ENCODE results near the gene PPP1R13B.

Gene PPP1R13B

DNA sequence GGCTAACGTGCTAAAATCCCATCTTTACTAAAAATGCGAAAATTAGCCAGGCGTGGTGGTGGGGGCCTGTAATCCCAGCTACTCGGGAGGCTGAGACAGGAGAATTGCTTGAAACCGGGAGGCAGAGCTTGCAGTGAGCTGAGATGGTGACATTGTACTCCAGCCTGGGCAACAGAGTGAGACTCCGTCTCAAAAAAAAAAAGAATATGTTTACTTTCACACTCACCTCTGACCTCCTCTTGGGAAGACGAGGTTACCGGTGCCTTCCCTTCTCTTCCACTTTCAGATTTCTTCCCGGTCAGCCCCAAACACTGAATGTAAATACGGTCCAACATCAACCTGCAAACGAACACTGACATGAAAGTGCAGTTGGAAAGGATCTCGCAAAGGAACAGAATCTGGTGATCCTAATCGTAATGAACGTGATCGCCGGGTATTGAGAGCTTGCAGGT is 31.8 kb upstream of the PPP1R13B start:
- Histone ChIP-seq H3K27ac (ENCODE audit: low read depth, low read length, poor library complexity, severe bottlenecking) (no peak overlapping the region), H3K4me1 (ENCODE audit: insufficient read depth, low read length, severe bottlenecking) (peaks cover 6% of the 10 kb centered on the region), H3K9ac (ENCODE audit: low read length) (no peak overlapping the region), H3K9me2 (ENCODE audit: low read depth, low read length) (no peaks in the 10 kb centered on the region), H3K4me2 (ENCODE audit: low read length) (no peak overlapping the region), H3K27me3 (ENCODE audit: insufficient read depth, low read length) (peaks cover 10% of the 10 kb centered on the region), H4K20me1 (ENCODE audit: insufficient read depth, low read length) (no peaks in the 10 kb centered on the region), H2AFZ (ENCODE audit: low read length) (no peak overlapping the region), H3K36me3 (ENCODE audit: insufficient read depth, low read length) (no peaks in the 10 kb centered on the region), H3K9me3 (ENCODE audit: low read length) (no peaks in the 10 kb centered on the region), H3K79me2 (ENCODE audit: insufficient read depth, low read length) (no peaks in the 10 kb centered on the region), H3K4me3 (ENCODE audit: low read depth, low read length, poor library complexity, severe bottlenecking) (no peak overlapping the region), H3F3A (ENCODE audit: insufficient read depth, low read length) (no peaks in the 10 kb centered on the region)
- TF ChIP-seq, protein P1, sequence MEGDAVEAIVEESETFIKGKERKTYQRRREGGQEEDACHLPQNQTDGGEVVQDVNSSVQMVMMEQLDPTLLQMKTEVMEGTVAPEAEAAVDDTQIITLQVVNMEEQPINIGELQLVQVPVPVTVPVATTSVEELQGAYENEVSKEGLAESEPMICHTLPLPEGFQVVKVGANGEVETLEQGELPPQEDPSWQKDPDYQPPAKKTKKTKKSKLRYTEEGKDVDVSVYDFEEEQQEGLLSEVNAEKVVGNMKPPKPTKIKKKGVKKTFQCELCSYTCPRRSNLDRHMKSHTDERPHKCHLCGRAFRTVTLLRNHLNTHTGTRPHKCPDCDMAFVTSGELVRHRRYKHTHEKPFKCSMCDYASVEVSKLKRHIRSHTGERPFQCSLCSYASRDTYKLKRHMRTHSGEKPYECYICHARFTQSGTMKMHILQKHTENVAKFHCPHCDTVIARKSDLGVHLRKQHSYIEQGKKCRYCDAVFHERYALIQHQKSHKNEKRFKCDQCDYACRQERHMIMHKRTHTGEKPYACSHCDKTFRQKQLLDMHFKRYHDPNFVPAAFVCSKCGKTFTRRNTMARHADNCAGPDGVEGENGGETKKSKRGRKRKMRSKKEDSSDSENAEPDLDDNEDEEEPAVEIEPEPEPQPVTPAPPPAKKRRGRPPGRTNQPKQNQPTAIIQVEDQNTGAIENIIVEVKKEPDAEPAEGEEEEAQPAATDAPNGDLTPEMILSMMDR (IDR thresholded peaks at IDR 0.05; ENCODE audit: low read length), result no peak
- no peak for TF ChIP-seq EZH2 (IDR thresholded peaks at IDR 0.05; ENCODE audit: borderline replicate concordance, low read length)

DNA sequence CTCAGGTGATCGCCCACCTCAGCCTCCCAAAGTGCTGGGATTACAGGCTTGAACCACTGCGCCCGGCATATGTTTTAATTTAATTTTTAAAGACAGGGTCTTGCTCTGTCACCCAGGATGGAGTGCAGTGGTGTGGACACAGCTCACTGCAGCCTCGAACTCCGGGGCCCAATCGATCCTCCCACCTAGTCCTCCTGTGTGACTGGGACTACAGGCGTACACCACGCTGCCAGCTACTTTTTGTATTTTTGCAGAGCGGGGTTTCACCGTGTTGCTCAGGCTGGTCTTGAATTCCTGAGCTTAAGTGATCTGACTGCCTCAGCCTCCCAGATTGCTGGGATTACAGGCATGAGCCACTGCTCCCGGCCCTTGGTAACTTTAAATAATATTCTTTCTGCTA is 30.8 kb upstream of the PPP1R13B start:
- Histone ChIP-seq H3K27me3 (ENCODE audit: insufficient read depth, low read length) (peaks cover 10% of the 10 kb centered on the region), H3K9me3 (ENCODE audit: low read length) (no peaks in the 10 kb centered on the region), H3K79me2 (ENCODE audit: insufficient read depth, low read length) (no peaks in the 10 kb centered on the region), H3K36me3 (ENCODE audit: insufficient read depth, low read length) (no peaks in the 10 kb centered on the region), H3K4me1 (ENCODE audit: insufficient read depth, low read length, severe bottlenecking) (peaks cover 6% of the 10 kb centered on the region), H3K9me2 (ENCODE audit: low read depth, low read length) (no peaks in the 10 kb centered on the region), H4K20me1 (ENCODE audit: insufficient read depth, low read length) (no peaks in the 10 kb centered on the region), H3K4me2 (ENCODE audit: low read length) (no peak overlapping the region), H2AFZ (ENCODE audit: low read length) (no peak overlapping the region), H3K27ac (ENCODE audit: low read depth, low read length, poor library complexity, severe bottlenecking) (no peak overlapping the region), H3K4me3 (ENCODE audit: low read depth, low read length, poor library complexity, severe bottlenecking) (no peak overlapping the region), H3F3A (ENCODE audit: insufficient read depth, low read length) (no peaks in the 10 kb centered on the region), H3K9ac (ENCODE audit: low read length) (no peak overlapping the region)
- no peak for TF ChIP-seq EZH2 (IDR thresholded peaks at IDR 0.05; ENCODE audit: borderline replicate concordance, low read length)
- TF ChIP-seq, protein P1 (IDR thresholded peaks at IDR 0.05; ENCODE audit: low read length), result no peak

DNA sequence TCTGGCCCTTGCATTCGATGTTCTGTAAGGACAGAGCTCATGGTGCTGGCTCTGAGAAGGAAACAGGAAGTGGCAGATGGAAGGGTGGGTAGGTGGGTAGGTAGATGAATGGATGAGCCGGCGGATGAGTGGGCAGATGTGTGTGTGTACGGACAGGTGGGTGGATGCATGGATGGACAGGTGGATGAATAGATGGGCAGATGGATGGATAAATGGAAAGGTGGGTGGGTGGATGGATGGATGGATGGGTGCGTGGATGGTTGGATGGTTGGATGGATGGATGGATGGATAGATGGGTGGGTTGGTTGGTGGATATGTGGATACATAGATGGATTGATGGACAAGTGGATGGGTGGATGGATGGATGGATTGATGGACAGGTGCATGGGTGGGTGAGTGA is 27.6 kb upstream of the PPP1R13B start:
- no peaks in the 10 kb centered on the region for H3K9me2 ChIP-seq (ENCODE audit: low read depth, low read length)
- no peaks in the 10 kb centered on the region for H4K20me1 ChIP-seq (ENCODE audit: insufficient read depth, low read length)
- peaks cover 16% of the 10 kb centered on the region for H3K4me1 ChIP-seq (ENCODE audit: insufficient read depth, low read length, severe bottlenecking)
- TF ChIP-seq EZH2 (IDR thresholded peaks at IDR 0.05; ENCODE audit: borderline replicate concordance, low read length), result no peak
- TF ChIP-seq, protein P1 (IDR thresholded peaks at IDR 0.05; ENCODE audit: low read length), result no peak
- no peaks in the 10 kb centered on the region; the same call in 1 of the 2 replicates for H3F3A ChIP-seq (ENCODE audit: insufficient read depth, low read length)
- no peaks in the 10 kb centered on the region for H3K9me3 ChIP-seq (ENCODE audit: low read length)
- H3K27me3 ChIP-seq (ENCODE audit: insufficient read depth, low read length), result peaks cover 7% of the 10 kb centered on the region
- no peak overlapping the region for H2AFZ ChIP-seq (ENCODE audit: low read length)
- H3K9ac ChIP-seq (ENCODE audit: low read length), result no peak overlapping the region
- no peak overlapping the region for H3K4me2 ChIP-seq (ENCODE audit: low read length)
- no peaks in the 10 kb centered on the region for H3K79me2 ChIP-seq (ENCODE audit: insufficient read depth, low read length)
- no peaks in the 10 kb centered on the region for H3K36me3 ChIP-seq (ENCODE audit: insufficient read depth, low read length)
- no peak overlapping the region for H3K27ac ChIP-seq (ENCODE audit: low read depth, low read length, poor library complexity, severe bottlenecking)
- H3K4me3 ChIP-seq (ENCODE audit: low read depth, low read length, poor library complexity, severe bottlenecking), result no peak overlapping the region
